B cell (primary cell): ENCODE measurements around the gene FRMPD4. TPM values are rescaled to one million over a fixed set of nuclear protein-coding genes. Genes with fewer than 3 reads are reported as not detected.

ENCODE experiments used
- ATAC-seq: fragments of 200-7000 bp; cut with Tn5 transposase; one replicate; pipeline ENCODE4 v1.10.0; 2021; ENCODE audit warnings: low read depth, mild to moderate bottlenecking, moderate number of reproducible peaks, moderate library complexity
- CTCF ChIA-PET: fragments of 350-600 bp; sonication (Branson Sonifier 250); formaldehyde crosslinking; loops from one replicate; lab custom pipeline; 2021; ENCODE audit warnings: antibody characterized with exemption, inconsistent platforms; lab: Charles Lee
- POLR2A ChIA-PET: fragments of 350-600 bp; sonication (Branson Sonifier 250); formaldehyde crosslinking; loops from one replicate; lab custom pipeline; 2021; ENCODE audit warnings: antibody characterized with exemption; lab: Charles Lee
- DNase-seq: peaks from one replicate; pipeline ENCODE4 v3.0.0; 2013
- H2AFZ ChIP-seq: 2 replicates; pipeline ENCODE4 v1.6.1; 2012; ENCODE audit warnings: mild to moderate bottlenecking, low read depth, low read length; ENCODE audit not compliant: insufficient read depth, poor library complexity, severe bottlenecking
- H3K27ac ChIP-seq, 2 donors: 1 replicate in 1 of 2; 2 replicates in 1 of 2; pipeline ENCODE4 v1.5.1; 2012 to 2013; ENCODE audit warnings: low read length in 2 of 2, mild to moderate bottlenecking in 2 of 2, moderate library complexity in 1 of 2
- H3K27me3 ChIP-seq, 4 experiments: fragments of 200-600 bp in 1 of 4; sonication (generic) in 1 of 4; replicated peaks in 1 of 4; 1 replicate in 2 of 4; 2 replicates in 2 of 4; pipeline versions ENCODE4 v1.6.1 to v1.7.0; 2013 to 2016; ENCODE audit warnings: low read length in 3 of 4, mild to moderate bottlenecking in 2 of 4, mixed read lengths in 1 of 4, moderate library complexity in 1 of 4; ENCODE audit not compliant: insufficient read depth in 4 of 4, control insufficient read depth in 3 of 4; ENCODE audit errors: control extremely low read depth in 1 of 4
- H3K36me3 ChIP-seq, 2 experiments: replicated peaks in 1 of 2; 1 replicate in 1 of 2; 2 replicates in 1 of 2; pipeline versions ENCODE4 v1.6.1 to v1.7.1; 2013; ENCODE audit warnings: low read length in 1 of 2; ENCODE audit not compliant: insufficient read depth in 2 of 2, control insufficient read depth in 1 of 2; ENCODE audit errors: control extremely low read depth in 1 of 2, extremely low read depth in 1 of 2
- H3K4me1 ChIP-seq, 2 donors: fragments of 200-600 bp in 1 of 2; sonication (generic) in 1 of 2; 1 replicate in 1 of 2; 2 replicates in 1 of 2; pipeline versions ENCODE4 v1.5.1 to v1.6.1; 2013 to 2017; ENCODE audit warnings: low read length in 2 of 2; ENCODE audit not compliant: control insufficient read depth in 2 of 2, insufficient read depth in 2 of 2
- H3K4me2 ChIP-seq: replicated peaks from 2 replicates; pipeline ENCODE3; 2012; ENCODE audit warnings: mild to moderate bottlenecking, low read depth, low read length; ENCODE audit not compliant: poor library complexity, severe bottlenecking
- H3K4me3 ChIP-seq, 5 experiments: fragments of 200-600 bp in 1 of 5; sonication (generic) in 1 of 5; 1 replicate in 3 of 5; 2 replicates in 2 of 5; pipeline versions ENCODE4 v1.5.1 to v1.7.0; 2011 to 2016; ENCODE audit warnings: low read length in 4 of 5, mild to moderate bottlenecking in 4 of 5, low read depth in 2 of 5, control low read depth in 1 of 5, moderate library complexity in 1 of 5; ENCODE audit not compliant: insufficient read depth in 1 of 5; ENCODE audit errors: control extremely low read depth in 1 of 5, extremely low read depth in 1 of 5
- H3K79me2 ChIP-seq: fragments of 200-600 bp; sonication (generic); one replicate; pipeline ENCODE4 v1.6.0; 2016; ENCODE audit warnings: low read length; ENCODE audit not compliant: control insufficient read depth, insufficient read depth
- H3K9ac ChIP-seq: fragments of 200-600 bp; sonication (generic); 2 replicates; pipeline ENCODE4 v1.6.1; 2017; ENCODE audit warnings: mild to moderate bottlenecking, low read length, moderate library complexity
- H3K9me3 ChIP-seq, 3 donors: one replicate each; pipeline versions ENCODE4 v1.6.1 to v1.7.1; 2013; ENCODE audit warnings: low read length in 2 of 3; ENCODE audit not compliant: control insufficient read depth in 2 of 3, insufficient read depth in 1 of 3; ENCODE audit errors: control extremely low read depth in 1 of 3
- H4K20me1 ChIP-seq: 2 replicates; pipeline ENCODE4 v1.6.0; 2012; ENCODE audit warnings: mild to moderate bottlenecking, low read length; ENCODE audit not compliant: insufficient read depth, control insufficient read depth, poor library complexity, severe bottlenecking
- H3K27ac Mint-ChIP-seq: one replicate; pipeline ENCODE4 v1.8.0; 2021; ENCODE audit warnings: mixed read lengths
- H3K27me3 Mint-ChIP-seq: one replicate; pipeline ENCODE4 v1.8.0; 2021; ENCODE audit warnings: mixed read lengths
- H3K4me1 Mint-ChIP-seq: one replicate; pipeline ENCODE4 v1.8.0; 2021; ENCODE audit warnings: mixed read lengths
- H3K4me3 Mint-ChIP-seq: one replicate; pipeline ENCODE4 v1.8.0; 2021; ENCODE audit warnings: mixed read lengths
- H3K9me3 Mint-ChIP-seq: one replicate; pipeline ENCODE4 v1.8.0; 2022; ENCODE audit warnings: mixed read lengths; ENCODE audit not compliant: insufficient read depth
- EZH2 ChIP-seq: IDR thresholded peaks from 2 replicates; pipeline ENCODE4 v1.6.1; 2012; ENCODE audit warnings: borderline replicate concordance, low read depth, mild to moderate bottlenecking, moderate library complexity, low read length; ENCODE audit not compliant: insufficient read depth, poor library complexity, severe bottlenecking
- WGBS: methylation state at CpG from one replicate; pipeline ENCODE4 v1.1.5; 2013; ENCODE audit warnings: missing lambda C conversion rate; ENCODE audit not compliant: insufficient coverage; 5-methylcytosine and 5-hydroxymethylcytosine counted together
- intact Hi-C: fragments of 100-400 bp; cut with micrococcal nuclease; formaldehyde crosslinking; loops from one replicate; pipeline ENCODE4 v1.10.0; 2022
- polyA plus RNA-seq: library from polyadenylated mRNA; depleted of rRNA; stranded (reverse); fragments of >200 nt; gene quantifications from 2 replicates; pipeline ENCODE4 v1.2.3, GENCODE V29; 2012
- total RNA-seq, 2 donors: library from RNA; stranded (reverse); fragments of 120-200 nt in 1 of 2; gene quantifications; 1 replicate in 1 of 2; 2 replicates in 1 of 2; pipeline versions ENCODE4 v1.2.3 to v1.2.4, GENCODE V29; 2013 to 2022
- TF ChIP-seq, protein P1 (sequence below): fragments of 200-600 bp; IDR thresholded peaks from one replicate; pipeline ENCODE4 v1.8.0; 2022; ENCODE audit warnings: antibody characterized with exemption, mild to moderate bottlenecking

Gene FRMPD4
- total and polyA plus RNA-seq, 2 donors (not counting 1 experiment from before 2014, with no cell fraction given) = not detected

DNA sequence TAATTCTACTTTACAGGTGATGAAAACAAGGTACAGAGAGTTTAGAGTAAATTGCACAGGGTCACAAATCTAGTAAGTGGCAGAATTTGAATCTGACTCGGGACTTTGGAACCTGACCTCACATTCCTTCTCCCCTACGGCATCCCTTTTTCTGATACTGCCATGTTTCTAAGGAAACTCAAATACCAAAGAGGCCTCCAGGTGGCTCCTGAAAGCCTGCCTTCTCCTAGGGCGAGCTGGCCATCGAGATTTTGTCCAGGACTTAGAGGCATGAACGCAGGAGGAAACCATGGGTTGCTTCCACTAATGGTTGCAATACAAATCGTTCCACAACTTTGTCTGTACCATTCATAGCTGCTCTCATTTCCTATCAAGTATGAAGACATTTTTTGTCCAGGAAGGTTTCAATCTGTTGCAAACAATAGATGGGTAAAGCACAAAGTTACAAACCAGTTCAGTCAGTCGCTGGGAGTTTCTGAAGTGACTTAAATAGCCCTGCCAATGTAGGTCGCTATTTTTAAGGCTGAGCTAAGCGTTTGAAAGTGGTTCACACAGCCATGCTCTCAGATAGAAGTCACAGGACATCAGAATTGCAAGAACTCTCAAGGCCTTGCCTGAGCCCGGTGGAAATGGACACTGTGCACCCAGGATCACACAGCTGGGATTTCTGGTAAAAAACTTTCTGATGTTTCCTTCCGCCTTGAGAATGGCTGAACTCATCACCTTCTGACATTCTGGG, 356.3 kb downstream of the FRMPD4 start:
- no peak overlapping the region for H3K27ac Mint-ChIP-seq
- Histone ChIP-seq H2AFZ (no peak overlapping the region), H3K9ac (no peak overlapping the region), H3K36me3 (no peaks in the 10 kb centered on the region), H3K79me2 (no peaks in the 10 kb centered on the region), H3K4me3 (no peak overlapping the region), H3K27ac (no peak overlapping the region), H3K27me3 (no peaks in the 10 kb centered on the region), H3K9me3 (peaks cover 0 to 2% (median 0%) of the 10 kb centered on the region in 3 donors), H3K4me2 (no peak overlapping the region), H4K20me1 (no peaks in the 10 kb centered on the region), H3K4me1 (peaks cover 15 to 16% of the 10 kb centered on the region in 2 donors)
- ATAC-seq = no peak
- intact Hi-C loops = loop anchor here (5.0 kb wide), 1 partner anchor 208 kb away; no protein-coding TSS in a partner anchor
- 80% methylated on average over 5 of the region's 11 CpGs for WGBS
- ChIA-PET CTCF (interaction anchor here (1.3 kb wide), 1 partner anchor 276 kb away, joined by 3 read pairs; no protein-coding TSS in a partner anchor), POLR2A (no interaction called here)
- peaks cover 15% of the 10 kb centered on the region for H3K4me1 Mint-ChIP-seq
- H3K9me3 Mint-ChIP-seq = no peaks in the 10 kb centered on the region
- no peak for DNase-seq
- TF ChIP-seq, protein P1, sequence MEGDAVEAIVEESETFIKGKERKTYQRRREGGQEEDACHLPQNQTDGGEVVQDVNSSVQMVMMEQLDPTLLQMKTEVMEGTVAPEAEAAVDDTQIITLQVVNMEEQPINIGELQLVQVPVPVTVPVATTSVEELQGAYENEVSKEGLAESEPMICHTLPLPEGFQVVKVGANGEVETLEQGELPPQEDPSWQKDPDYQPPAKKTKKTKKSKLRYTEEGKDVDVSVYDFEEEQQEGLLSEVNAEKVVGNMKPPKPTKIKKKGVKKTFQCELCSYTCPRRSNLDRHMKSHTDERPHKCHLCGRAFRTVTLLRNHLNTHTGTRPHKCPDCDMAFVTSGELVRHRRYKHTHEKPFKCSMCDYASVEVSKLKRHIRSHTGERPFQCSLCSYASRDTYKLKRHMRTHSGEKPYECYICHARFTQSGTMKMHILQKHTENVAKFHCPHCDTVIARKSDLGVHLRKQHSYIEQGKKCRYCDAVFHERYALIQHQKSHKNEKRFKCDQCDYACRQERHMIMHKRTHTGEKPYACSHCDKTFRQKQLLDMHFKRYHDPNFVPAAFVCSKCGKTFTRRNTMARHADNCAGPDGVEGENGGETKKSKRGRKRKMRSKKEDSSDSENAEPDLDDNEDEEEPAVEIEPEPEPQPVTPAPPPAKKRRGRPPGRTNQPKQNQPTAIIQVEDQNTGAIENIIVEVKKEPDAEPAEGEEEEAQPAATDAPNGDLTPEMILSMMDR = no peak
- TF ChIP-seq EZH2 = no peak
- H3K4me3 Mint-ChIP-seq = no peak overlapping the region
- no peaks in the 10 kb centered on the region for H3K27me3 Mint-ChIP-seq

DNA sequence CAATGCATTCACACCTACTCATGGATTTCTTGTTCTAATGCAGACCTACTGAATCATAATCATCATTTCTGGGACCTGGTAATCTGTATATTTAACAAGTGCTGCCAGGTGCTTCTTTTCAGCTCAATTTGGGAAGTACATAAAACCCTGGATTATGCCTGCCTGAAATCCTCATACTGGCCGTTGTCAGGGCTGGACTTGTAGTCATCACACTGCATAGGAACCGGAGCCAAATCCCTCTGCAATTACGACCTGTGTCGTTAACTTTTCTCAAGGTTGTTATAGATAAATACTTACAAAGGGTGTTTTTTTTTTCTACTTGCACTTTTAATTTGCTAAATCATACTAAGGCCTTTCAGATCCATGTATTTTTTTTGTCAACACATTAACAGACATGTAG, 358.1 kb downstream of the FRMPD4 start:
- no peak overlapping the region for H3K4me3 Mint-ChIP-seq
- no peak overlapping the region for H3K9ac ChIP-seq
- H4K20me1 ChIP-seq = no peaks in the 10 kb centered on the region
- H3K27me3 ChIP-seq = no peaks in the 10 kb centered on the region
- no peaks in the 10 kb centered on the region for H3K27me3 Mint-ChIP-seq
- H3K9me3 Mint-ChIP-seq = no peaks in the 10 kb centered on the region
- no peak overlapping the region for H3K27ac Mint-ChIP-seq
- WGBS = no CpG with 5 or more reads among the region's 4 CpGs
- H3K4me1 ChIP-seq = peaks cover 15 to 16% of the 10 kb centered on the region in 2 donors
- no peak overlapping the region for H3K4me2 ChIP-seq
- intact Hi-C loops = loop anchor here (5.0 kb wide), 1 partner anchor 206 kb away; no protein-coding TSS in a partner anchor
- no peak for ATAC-seq
- no peak overlapping the region for H3K4me3 ChIP-seq
- no peaks in the 10 kb centered on the region for H3K79me2 ChIP-seq
- POLR2A ChIA-PET = no interaction called here
- no peak overlapping the region for H2AFZ ChIP-seq
- peaks cover 0 to 2% (median 0%) of the 10 kb centered on the region in 3 donors for H3K9me3 ChIP-seq
- no peak for DNase-seq
- H3K36me3 ChIP-seq = no peaks in the 10 kb centered on the region
- H3K27ac ChIP-seq = no peak overlapping the region
- CTCF ChIA-PET = no interaction called here
- TF ChIP-seq, protein P1 = no peak
- H3K4me1 Mint-ChIP-seq = peaks cover 15% of the 10 kb centered on the region
